Measurements from ENCODE around the gene GAREM1.
"Not testable (repeated sequence)": the region's sequence is repeated elsewhere in the genome, so short reads cannot be mapped to it uniquely, and the experiment has no call there.

The GAREM1 gene

GRCh38 chr18:32368991-32369390 is 101.7 kb downstream of the GAREM1 start:
- no peak for DNase-seq (ENCODE audit: low read depth)

- no peak for DNase-seq (ENCODE audit: low read depth)
Measured at GRCh38 chr18:32368170-32368569, 102.5 kb downstream of the GAREM1 start.

GRCh38 chr18:32366586-32367538 is 103.8 kb downstream of the GAREM1 start:
- DNase-seq (ENCODE audit: low read depth) = no peak

GRCh38 chr18:32362484-32362883 is 108.2 kb downstream of the GAREM1 start:
- DNase-seq (ENCODE audit: low read depth) = no peak

- DNase-seq (ENCODE audit: low read depth) = no peak
Measured at GRCh38 chr18:32360682-32361345, 109.9 kb downstream of the GAREM1 start.

- DNase-seq (ENCODE audit: low read depth) = no peak
Measured at GRCh38 chr18:32358529-32358928, 112.2 kb downstream of the GAREM1 start.

- no peak for DNase-seq (ENCODE audit: low read depth)
Measured at GRCh38 chr18:32358075-32358474, 112.6 kb downstream of the GAREM1 start.

- DNase-seq (ENCODE audit: low read depth) = no peak
Measured at GRCh38 chr18:32355896-32356295, 114.8 kb downstream of the GAREM1 start.

- DNase-seq (ENCODE audit: low read depth) = no peak
Measured at GRCh38 chr18:32354518-32354917, 116.2 kb downstream of the GAREM1 start.

- DNase-seq (ENCODE audit: low read depth) = no peak
Measured at GRCh38 chr18:32353257-32353656, 117.4 kb downstream of the GAREM1 start.

- no peak for DNase-seq (ENCODE audit: low read depth)
Measured at GRCh38 chr18:32351032-32351431, 119.7 kb downstream of the GAREM1 start.

- no peak for DNase-seq (ENCODE audit: low read depth)
Measured at GRCh38 chr18:32349728-32350395, 120.8 kb downstream of the GAREM1 start.

GRCh38 chr18:32346671-32347070 is 124.0 kb downstream of the GAREM1 start:
- no peak for DNase-seq (ENCODE audit: low read depth)

GRCh38 chr18:32343634-32344033 is 127.0 kb downstream of the GAREM1 start:
- no peak for DNase-seq (ENCODE audit: low read depth)

- not testable (repeated sequence) for DNase-seq (ENCODE audit: low read depth)
Measured at GRCh38 chr18:32341112-32341511, 129.6 kb downstream of the GAREM1 start.

GRCh38 chr18:32339045-32339444 is 131.6 kb downstream of the GAREM1 start:
- no peak for DNase-seq (ENCODE audit: low read depth)

GRCh38 chr18:32337821-32338220 is 132.9 kb downstream of the GAREM1 start:
- no peak for DNase-seq (ENCODE audit: low read depth)

GRCh38 chr18:32337347-32337746 is 133.3 kb downstream of the GAREM1 start:
- no peak for DNase-seq (ENCODE audit: low read depth)

- no peak for DNase-seq (ENCODE audit: low read depth)
Measured at GRCh38 chr18:32335228-32335627, 135.5 kb downstream of the GAREM1 start.

- DNase-seq (ENCODE audit: low read depth) = no peak
Measured at GRCh38 chr18:32333781-32334180, 136.9 kb downstream of the GAREM1 start.

GRCh38 chr18:32332708-32333107 is 138.0 kb downstream of the GAREM1 start:
- no peak for DNase-seq (ENCODE audit: low read depth)

- no peak for DNase-seq (ENCODE audit: low read depth)
Measured at GRCh38 chr18:32328974-32329373, 141.7 kb downstream of the GAREM1 start.

- no peak for DNase-seq (ENCODE audit: low read depth)
Measured at GRCh38 chr18:32328379-32328778, 142.3 kb downstream of the GAREM1 start.
